Cardiac septum (tissue), 1 donor: ENCODE measurements around the gene SNAPC4. TPM values are rescaled to one million over a fixed set of nuclear protein-coding genes. Genes with fewer than 3 reads are reported as not detected.

Experiments used
- DNase-seq: peaks from one replicate; pipeline ENCODE4 v3.0.0-alpha.2; 2020; ENCODE audit warnings: low spot score
- intact Hi-C: fragments of 100-400 bp; cut with DNase I; formaldehyde crosslinking; loops from one replicate; pipeline ENCODE4 v1.14.0; 2022
- long read RNA-seq: library from polyadenylated mRNA; unstranded; transcript quantifications from one replicate; pipeline ENCODE4 v2.0.0, GENCODE V29; 2021
- total RNA-seq: library from RNA; stranded (reverse); fragmentation: NEBNext Ultra II Directional; extraction: Animal tissue kit (Norgen Biotek cat#: 25700); gene quantifications from one replicate; pipeline ENCODE4 v1.2.1, GENCODE V29; 2021
- donor health status: DM: no; HTN: no; CAD: no.

Gene SNAPC4
- total RNA-seq: 3.9 TPM
- long read RNA-seq, partial matches to known transcripts: 10 of 11 reads
- long read RNA-seq, other reads (novel, unspliced or antisense): 1 of 11 reads

- intact Hi-C loops: loop anchor here (1.0 to 2.0 kb wide), 3 partner anchors 37 to 87 kb away; partner anchors contain the start of gene DNLZ
- DNase-seq: peak; percentile 94
Measured at GRCh38 chr9:136400038-136400834, at the start of gene SNAPC4. SNAPC4 (minus strand) TSS chr9:136400170; CDS start chr9:136398428, 1,742 bp downstream.

DNA sequence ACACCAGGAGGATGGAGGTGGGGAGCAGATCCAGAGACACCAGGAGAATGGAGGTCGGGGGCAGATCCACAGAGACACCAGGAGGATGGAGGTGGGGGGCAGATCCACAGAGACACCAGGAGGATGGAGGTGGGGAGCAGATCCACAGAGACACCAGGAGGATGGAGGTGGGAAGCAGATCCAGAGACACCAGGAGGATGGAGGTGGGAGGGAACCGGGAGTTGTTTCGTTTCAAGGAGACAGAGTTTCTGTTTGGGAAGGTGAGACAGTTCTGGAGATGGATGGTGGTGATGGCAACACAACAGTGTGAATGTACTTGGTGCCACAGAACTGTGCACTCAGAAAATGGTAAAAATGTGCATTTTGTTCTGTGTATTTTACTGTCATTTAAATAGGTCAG, 48.7 kb upstream of the SNAPC4 start:
- no peak for DNase-seq
- intact Hi-C loops: no loop called here

GRCh38 chr9:136447173-136447778, 47.3 kb upstream of the SNAPC4 start:
- intact Hi-C loops: no loop called here
- DNase-seq: no peak

GRCh38 chr9:136445799-136446198, 45.8 kb upstream of the SNAPC4 start:
- intact Hi-C loops: no loop called here
- DNase-seq: no peak

DNA sequence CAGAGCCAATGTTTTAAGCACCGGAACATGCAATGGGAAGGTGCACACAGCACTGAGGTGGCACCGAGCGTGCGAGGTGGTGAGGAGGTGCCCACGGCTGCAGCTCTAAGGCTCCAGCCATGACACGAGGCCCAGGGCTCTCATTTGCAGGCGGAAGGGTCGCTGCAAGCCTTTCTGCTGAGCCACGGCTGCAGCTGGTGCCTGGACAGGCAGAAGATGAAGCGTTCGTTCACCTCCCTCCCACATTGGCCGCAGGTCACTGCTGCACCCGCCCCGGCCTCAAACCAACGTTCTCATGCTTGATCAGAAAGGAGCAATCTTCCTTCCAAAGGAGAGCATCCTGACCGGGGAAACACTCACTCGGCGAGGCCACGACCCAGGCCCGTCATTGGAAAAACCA, 44.1 kb upstream of the SNAPC4 start:
- intact Hi-C loops: no loop called here
- no peak for DNase-seq

GRCh38 chr9:136443687-136444086, 43.7 kb upstream of the SNAPC4 start:
- no peak for DNase-seq
- intact Hi-C loops: no loop called here

GRCh38 chr9:136443087-136443486, 43.1 kb upstream of the SNAPC4 start:
- intact Hi-C loops: no loop called here
- no peak for DNase-seq

- no peak for DNase-seq
- intact Hi-C loops: no loop called here
Measured at GRCh38 chr9:136442265-136442664, 42.3 kb upstream of the SNAPC4 start.

GRCh38 chr9:136441681-136442245, 41.8 kb upstream of the SNAPC4 start:
- intact Hi-C loops: no loop called here
- no peak for DNase-seq

DNA sequence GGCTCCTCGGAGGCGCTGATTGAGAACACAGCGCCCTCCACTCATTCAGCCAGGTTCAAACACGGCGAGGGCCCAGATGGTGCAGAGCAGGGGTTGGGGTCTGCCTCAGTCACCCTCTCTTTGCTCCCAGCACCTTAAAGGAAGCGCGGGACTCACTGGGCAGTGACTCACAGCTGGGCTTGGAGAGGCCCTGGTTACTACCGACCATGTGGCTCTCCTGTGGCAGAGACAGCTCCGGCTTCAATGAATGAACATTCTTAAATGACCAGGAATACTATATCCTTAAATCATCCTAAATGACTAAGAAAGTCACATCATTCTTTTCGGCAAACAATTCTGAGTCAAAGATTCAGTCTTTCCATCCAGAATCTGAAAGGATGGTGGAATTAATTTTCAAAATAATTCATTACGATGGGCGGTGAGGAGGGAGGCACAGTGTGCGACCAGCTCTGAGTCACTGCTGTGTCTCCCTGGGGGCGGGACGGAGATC, 41.3 kb upstream of the SNAPC4 start:
- intact Hi-C loops: no loop called here
- DNase-seq: no peak

- peak; percentile 87 for DNase-seq
- intact Hi-C loops: no loop called here
Measured at GRCh38 chr9:136439481-136440408, 39.8 kb upstream of the SNAPC4 start, which contains the start of gene INPP5E. INPP5E (minus strand) TSS chr9:136439845; CDS start chr9:136439419, 426 bp downstream.

DNA sequence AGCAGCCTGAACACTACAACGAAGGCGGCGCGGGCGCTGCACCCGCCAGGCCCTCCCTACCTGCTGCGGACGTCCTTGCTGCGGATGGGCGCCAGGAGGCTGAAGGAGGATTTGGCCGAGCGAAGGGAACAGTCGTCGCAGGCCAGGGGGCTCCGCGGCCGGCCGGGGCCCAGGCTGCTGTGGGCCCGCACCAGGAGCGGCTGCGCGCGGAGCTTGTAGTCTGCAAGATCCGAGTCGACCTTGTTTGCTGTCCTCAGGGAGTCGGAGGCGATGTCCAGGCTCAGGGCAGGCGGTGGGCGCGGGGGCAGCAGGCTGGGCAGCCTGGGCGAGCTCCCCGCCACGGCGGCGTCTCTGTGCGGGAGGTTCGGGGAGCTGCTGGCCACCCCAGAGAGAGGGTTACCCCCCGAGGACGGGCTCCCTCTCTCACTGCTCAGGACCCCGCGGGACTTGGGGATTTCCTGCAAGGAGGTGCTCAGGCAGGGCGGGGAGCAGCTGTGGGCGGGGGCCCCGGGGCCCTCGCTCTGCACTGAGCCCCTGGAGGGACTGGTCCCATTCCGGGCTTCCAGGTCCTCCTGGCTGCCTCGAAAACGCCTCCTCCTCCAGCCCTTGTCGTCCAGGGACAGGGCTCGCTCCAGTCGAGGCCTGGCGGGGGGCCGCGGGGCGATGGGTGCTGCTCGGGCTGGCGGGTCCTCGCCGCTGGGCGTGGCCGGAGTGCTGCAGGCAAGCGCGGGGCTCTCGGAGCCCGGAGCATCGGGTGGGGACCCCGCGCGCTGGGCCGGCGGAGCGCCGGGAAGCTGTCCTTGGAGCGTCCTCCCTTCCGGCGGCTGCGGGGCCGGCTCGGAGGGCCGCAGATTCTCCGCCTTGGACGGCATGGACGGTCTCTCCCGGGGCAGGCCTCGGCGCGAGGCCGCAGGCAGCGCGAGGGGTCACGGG, 38.8 kb upstream of the SNAPC4 start:
- no peak for DNase-seq
- intact Hi-C loops: loop anchor here (1.0 kb wide), 1 partner anchor 28 kb away; no protein-coding TSS in a partner anchor

- intact Hi-C loops: loop anchor here (1.0 kb wide), 1 partner anchor 27 kb away; no protein-coding TSS in a partner anchor
- no peak for DNase-seq
Measured at GRCh38 chr9:136437839-136438547, 38.0 kb upstream of the SNAPC4 start.

DNA sequence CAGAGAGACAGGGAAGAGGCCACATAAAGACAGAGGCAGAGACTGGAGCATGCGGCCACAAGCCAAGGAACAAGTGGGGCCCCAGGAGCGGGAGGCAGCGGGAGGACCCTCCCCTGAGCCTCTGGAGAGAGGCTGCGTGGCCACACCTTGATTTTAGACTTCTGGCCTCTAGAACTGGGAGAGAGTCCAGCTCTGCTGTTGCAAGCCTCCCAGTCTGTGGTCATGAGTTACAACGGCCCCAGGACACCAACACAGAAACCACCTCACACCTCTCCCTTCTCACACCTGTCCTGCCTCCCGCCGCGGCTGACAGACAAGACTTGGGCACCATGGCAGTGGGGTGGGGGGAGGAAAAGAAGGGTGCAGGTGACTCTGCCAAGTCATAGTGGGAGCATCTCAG, 37.5 kb upstream of the SNAPC4 start:
- intact Hi-C loops: no loop called here
- DNase-seq: no peak

DNA sequence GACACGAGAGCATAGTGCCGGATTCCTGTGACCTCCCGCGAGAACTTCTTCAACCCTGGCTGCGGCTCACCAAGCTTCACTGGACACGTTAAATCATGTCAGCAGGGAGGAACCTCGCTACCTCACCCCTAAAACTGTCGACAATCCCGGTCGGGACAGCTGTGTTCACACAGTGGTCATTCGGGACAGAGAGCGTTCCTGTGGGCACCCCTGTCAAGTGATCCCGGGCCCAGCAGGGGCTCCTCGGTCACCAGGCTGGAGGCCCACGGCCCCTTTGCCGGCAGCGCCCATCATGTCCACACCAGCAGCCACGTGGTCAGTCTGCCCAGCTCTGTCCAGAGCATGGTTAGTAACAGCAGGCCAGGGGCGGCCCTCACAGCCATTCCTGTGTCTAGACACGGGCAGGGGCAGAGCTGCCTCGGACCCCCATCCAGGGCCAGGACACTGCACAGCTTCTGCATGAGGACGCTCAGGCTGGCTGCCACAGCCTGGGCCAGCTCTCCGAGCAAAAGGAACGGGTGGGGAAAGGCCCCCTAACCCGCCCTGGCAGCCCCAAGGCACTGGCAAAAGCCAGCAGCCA, 36.2 kb upstream of the SNAPC4 start:
- intact Hi-C loops: no loop called here
- DNase-seq: no peak

GRCh38 chr9:136434580-136435169, 34.7 kb upstream of the SNAPC4 start:
- no peak for DNase-seq
- intact Hi-C loops: no loop called here
